ENCODE data around the gene NACC1. TPM values are rescaled to one million over a fixed set of nuclear protein-coding genes. Genes with fewer than 3 reads are reported as not detected.

NACC1 gene
- total RNA-seq, 1 experiment from 2014 or later: 86.1 TPM

GRCh38 chr19:13120031-13120430, 2.0 kb downstream of the NACC1 start:
- no peak for DNase-seq (ENCODE audit: low read depth)

GRCh38 chr19:13120817-13121216, 2.8 kb downstream of the NACC1 start:
- DNase-seq (ENCODE audit: low read depth): no peak

GRCh38 chr19:13121551-13122274, 3.6 kb downstream of the NACC1 start:
- DNase-seq (ENCODE audit: low read depth): no peak

GRCh38 chr19:13122275-13122878, 4.3 kb downstream of the NACC1 start:
- DNase-seq (ENCODE audit: low read depth): no peak

GRCh38 chr19:13122980-13123957, 5.2 kb downstream of the NACC1 start:
- no peak for DNase-seq (ENCODE audit: low read depth)

- no peak for DNase-seq (ENCODE audit: low read depth)
Observed at GRCh38 chr19:13127051-13127450, 9.0 kb downstream of the NACC1 start.

- no peak for DNase-seq (ENCODE audit: low read depth)
Observed at GRCh38 chr19:13127811-13128575, 9.9 kb downstream of the NACC1 start.

GRCh38 chr19:13128583-13128982, 10.5 kb downstream of the NACC1 start:
- no peak for DNase-seq (ENCODE audit: low read depth)

- DNase-seq (ENCODE audit: low read depth): no peak
Observed at GRCh38 chr19:13129384-13129783, 11.3 kb downstream of the NACC1 start.

GRCh38 chr19:13130886-13131490, 12.9 kb downstream of the NACC1 start:
- no peak for DNase-seq (ENCODE audit: low read depth)

- peak; percentile 58 for DNase-seq (ENCODE audit: low read depth)
Observed at GRCh38 chr19:13132471-13133180, 14.6 kb downstream of the NACC1 start.

- DNase-seq (ENCODE audit: low read depth): no peak
Observed at GRCh38 chr19:13133241-13133870, 15.3 kb downstream of the NACC1 start.

- DNase-seq (ENCODE audit: low read depth): no peak
Observed at GRCh38 chr19:13134626-13135025, 16.6 kb downstream of the NACC1 start.

- no peak for DNase-seq (ENCODE audit: low read depth)
Observed at GRCh38 chr19:13135068-13136062, 17.3 kb downstream of the NACC1 start.

- no peak for DNase-seq (ENCODE audit: low read depth)
Observed at GRCh38 chr19:13137290-13137794, 19.3 kb downstream of the NACC1 start.

- no peak for DNase-seq (ENCODE audit: low read depth)
Observed at GRCh38 chr19:13138171-13138915, 20.3 kb downstream of the NACC1 start.

- no peak for DNase-seq (ENCODE audit: low read depth)
Observed at GRCh38 chr19:13138916-13139198, 20.8 kb downstream of the NACC1 start.

Data from LHCN-M2 (cell line).